BLaER1 treated with 17β-estradiol and CSF1 and Interleukin-3, amounts not matched to agents 10 nM and 100 nM (cell line): Measurements from ENCODE around the gene DLX3.
A peak's percentile ranks its signal among the peaks of the same experiment; 100 is the strongest.

Experiments used
- H3K27ac ChIP-seq, 11 experiments: shearing (Covaris generic); formaldehyde crosslinking; 2 replicates each; pipeline ENCODE4 v1.8.1; 2022
- H3K27me3 ChIP-seq, 11 experiments: shearing (Covaris generic); formaldehyde crosslinking; 2 replicates each; pipeline ENCODE4 v1.8.1; 2022
- H3K36me3 ChIP-seq, 11 experiments: shearing (Covaris generic); formaldehyde crosslinking; 2 replicates each; pipeline ENCODE4 v1.8.1; 2022
- H3K4me1 ChIP-seq, 10 experiments: shearing (Covaris generic); formaldehyde crosslinking; 2 replicates each; pipeline ENCODE4 v1.8.1; 2022
- H3K4me2 ChIP-seq, 11 experiments: shearing (Covaris generic); formaldehyde crosslinking; 2 replicates each; pipeline ENCODE4 v1.8.1; 2022
- H3K4me3 ChIP-seq, 10 experiments: shearing (Covaris generic); formaldehyde crosslinking; 2 replicates each; pipeline ENCODE4 v1.8.1; 2022
- H3K9ac ChIP-seq, 11 experiments: shearing (Covaris generic); formaldehyde crosslinking; 2 replicates each; pipeline ENCODE4 v1.8.1; 2022
- H3K9me3 ChIP-seq, 11 experiments: shearing (Covaris generic); formaldehyde crosslinking; replicated peaks in 1 of 11; 2 replicates each; pipeline ENCODE4 v1.8.1; 2022
- H4K20me1 ChIP-seq, 11 experiments: shearing (Covaris generic); formaldehyde crosslinking; 2 replicates each; pipeline ENCODE4 v1.8.1; 2022
- Cebpa-rat ChIP-seq, 11 experiments: shearing (Covaris generic); IDR thresholded peaks; 2 replicates each; pipeline ENCODE4 v1.8.1; 2022

Gene DLX3

GRCh38 chr17:49985310-49985990 is 9.6 kb downstream of the DLX3 start:
- peaks cover 0 to 9% (median 0%) of the 10 kb centered on the region in 11 experiments; a peak in 4 of 22 replicates for H4K20me1 ChIP-seq
- H3K4me3 ChIP-seq, result no peak overlapping the region
- no peak overlapping the region; a peak in 1 of 22 replicates for H3K9ac ChIP-seq
- H3K4me1 ChIP-seq, result peaks cover 45 to 68% (median 57%) of the 10 kb centered on the region in 10 experiments
- peaks cover 1 to 37% (median 21%) of the 10 kb centered on the region in 11 experiments; a peak in 18 of 22 replicates for H3K27me3 ChIP-seq
- H3K36me3 ChIP-seq, result no peaks in the 10 kb centered on the region
- peak overlapping the region; percentile 2 to 72 (median 59); a peak in 20 of 22 replicates for H3K4me2 ChIP-seq
- no peak for TF ChIP-seq Cebpa-rat (IDR thresholded peaks at IDR 0.05)
- no peak overlapping the region for H3K27ac ChIP-seq
- H3K9me3 ChIP-seq, result no peaks in the 10 kb centered on the region

GRCh38 chr17:49984776-49985175 is 10.2 kb downstream of the DLX3 start:
- Histone ChIP-seq H3K4me2 (peak overlapping the region in 10 of 11 experiments; percentile 40 to 72 (median 60); a peak in 20 of 22 replicates), H3K9me3 (no peaks in the 10 kb centered on the region), H3K9ac (no peak overlapping the region; a peak in 1 of 22 replicates), H4K20me1 (peaks cover 0 to 6% (median 0%) of the 10 kb centered on the region in 11 experiments; a peak in 2 of 22 replicates), H3K27me3 (peaks cover 0 to 31% (median 15%) of the 10 kb centered on the region in 11 experiments; a peak in 12 of 22 replicates), H3K4me1 (peaks cover 45 to 68% (median 55%) of the 10 kb centered on the region in 10 experiments), H3K27ac (no peak overlapping the region), H3K4me3 (no peak overlapping the region), H3K36me3 (no peaks in the 10 kb centered on the region)
- no peak for TF ChIP-seq Cebpa-rat (IDR thresholded peaks at IDR 0.05)

- Histone ChIP-seq H3K9ac (no peak overlapping the region; a peak in 1 of 22 replicates), H3K27ac (no peak overlapping the region), H3K36me3 (no peaks in the 10 kb centered on the region), H3K4me1 (peaks cover 43 to 68% (median 52%) of the 10 kb centered on the region in 10 experiments), H3K9me3 (no peaks in the 10 kb centered on the region), H4K20me1 (peaks cover 0 to 6% (median 0%) of the 10 kb centered on the region in 11 experiments; a peak in 1 of 22 replicates), H3K27me3 (peaks cover 0 to 26% (median 11%) of the 10 kb centered on the region in 11 experiments; a peak in 12 of 22 replicates), H3K4me3 (no peak overlapping the region), H3K4me2 (peak overlapping the region in 3 of 11 experiments; percentile 54 to 72 (median 67); a peak in 4 of 22 replicates)
- TF ChIP-seq Cebpa-rat (IDR thresholded peaks at IDR 0.05), result no peak
Measured at GRCh38 chr17:49984283-49984682, 10.7 kb downstream of the DLX3 start.

GRCh38 chr17:49980703-49981197 is 14.3 kb downstream of the DLX3 start:
- no peak overlapping the region for H3K27ac ChIP-seq
- peaks cover 0 to 13% (median 6%) of the 10 kb centered on the region in 11 experiments; a peak in 10 of 22 replicates for H3K27me3 ChIP-seq
- H3K4me2 ChIP-seq, result peak overlapping the region in 8 of 11 experiments; percentile 13 to 91 (median 32); a peak in 7 of 22 replicates
- peaks cover 34 to 54% (median 48%) of the 10 kb centered on the region in 10 experiments for H3K4me1 ChIP-seq
- no peak for TF ChIP-seq Cebpa-rat (IDR thresholded peaks at IDR 0.05)
- no peaks in the 10 kb centered on the region for H3K9me3 ChIP-seq
- no peaks in the 10 kb centered on the region for H3K36me3 ChIP-seq
- no peak overlapping the region for H3K4me3 ChIP-seq
- H3K9ac ChIP-seq, result no peak overlapping the region
- H4K20me1 ChIP-seq, result no peaks in the 10 kb centered on the region

GRCh38 chr17:49979748-49980479 is 15.1 kb downstream of the DLX3 start:
- H3K4me3 ChIP-seq, result no peak overlapping the region
- no peaks in the 10 kb centered on the region for H3K9me3 ChIP-seq
- TF ChIP-seq Cebpa-rat (IDR thresholded peaks at IDR 0.05), result no peak
- H3K36me3 ChIP-seq, result no peaks in the 10 kb centered on the region
- H3K27ac ChIP-seq, result no peak overlapping the region
- peak overlapping the region in 10 of 11 experiments; percentile 3 to 91 (median 26); a peak in 13 of 22 replicates for H3K4me2 ChIP-seq
- H3K27me3 ChIP-seq, result peaks cover 2 to 22% (median 14%) of the 10 kb centered on the region in 11 experiments; a peak in 19 of 22 replicates
- peaks cover 25 to 48% (median 40%) of the 10 kb centered on the region in 10 experiments for H3K4me1 ChIP-seq
- H3K9ac ChIP-seq, result peak overlapping the region in 2 of 11 experiments; percentile 2 to 24; a peak in 2 of 22 replicates
- no peaks in the 10 kb centered on the region for H4K20me1 ChIP-seq

GRCh38 chr17:49978501-49978900 is 16.5 kb downstream of the DLX3 start:
- TF ChIP-seq Cebpa-rat (IDR thresholded peaks at IDR 0.05), result no peak
- no peak overlapping the region; a peak in 1 of 22 replicates for H3K27ac ChIP-seq
- H3K27me3 ChIP-seq, result peaks cover 16 to 36% (median 28%) of the 10 kb centered on the region in 11 experiments
- H3K4me1 ChIP-seq, result peaks cover 19 to 54% (median 32%) of the 10 kb centered on the region in 10 experiments
- peak overlapping the region in 1 of 11 experiments; percentile 41; a peak in 2 of 22 replicates for H3K9ac ChIP-seq
- no peaks in the 10 kb centered on the region for H3K9me3 ChIP-seq
- 0 out of 20 replicates have a peak overlapping the region, but pooled peaks of 1 of the 10 experiments have one; percentile 1 for H3K4me3 ChIP-seq
- peak overlapping the region; percentile 52 to 91 (median 67) for H3K4me2 ChIP-seq
- H3K36me3 ChIP-seq, result no peaks in the 10 kb centered on the region
- H4K20me1 ChIP-seq, result no peaks in the 10 kb centered on the region; a peak in 1 of 22 replicates

GRCh38 chr17:49977463-49978389 is 17.3 kb downstream of the DLX3 start:
- no peak overlapping the region; a peak in 1 of 22 replicates for H3K27ac ChIP-seq
- no peaks in the 10 kb centered on the region for H3K9me3 ChIP-seq
- peak overlapping the region; percentile 52 to 91 (median 67) for H3K4me2 ChIP-seq
- 0 out of 20 replicates have a peak overlapping the region, but pooled peaks of 1 of the 10 experiments have one; percentile 1 for H3K4me3 ChIP-seq
- H3K9ac ChIP-seq, result peak overlapping the region in 1 of 11 experiments; percentile 41; a peak in 1 of 22 replicates
- H4K20me1 ChIP-seq, result peaks cover 0 to 8% (median 0%) of the 10 kb centered on the region in 11 experiments; a peak in 6 of 22 replicates
- no peaks in the 10 kb centered on the region for H3K36me3 ChIP-seq
- H3K4me1 ChIP-seq, result peaks cover 19 to 56% (median 32%) of the 10 kb centered on the region in 10 experiments
- peaks cover 24 to 44% (median 35%) of the 10 kb centered on the region in 11 experiments for H3K27me3 ChIP-seq
- TF ChIP-seq Cebpa-rat (IDR thresholded peaks at IDR 0.05), result no peak

GRCh38 chr17:49976828-49977202 is 18.2 kb downstream of the DLX3 start:
- no peak for TF ChIP-seq Cebpa-rat (IDR thresholded peaks at IDR 0.05)
- no peak overlapping the region for H3K9ac ChIP-seq
- no peak overlapping the region for H3K27ac ChIP-seq
- no peak overlapping the region for H3K4me3 ChIP-seq
- peaks cover 19 to 65% (median 33%) of the 10 kb centered on the region in 10 experiments for H3K4me1 ChIP-seq
- H4K20me1 ChIP-seq, result peaks cover 0 to 17% (median 8%) of the 10 kb centered on the region in 11 experiments; a peak in 8 of 22 replicates
- peaks cover 33 to 53% (median 45%) of the 10 kb centered on the region in 11 experiments for H3K27me3 ChIP-seq
- H3K4me2 ChIP-seq, result peak overlapping the region in 4 of 11 experiments; percentile 52 to 85 (median 64); a peak in 2 of 22 replicates
- no peaks in the 10 kb centered on the region for H3K36me3 ChIP-seq
- H3K9me3 ChIP-seq, result no peaks in the 10 kb centered on the region
